Measurements from ENCODE around the gene ZSCAN2.

Gene ZSCAN2

DNA sequence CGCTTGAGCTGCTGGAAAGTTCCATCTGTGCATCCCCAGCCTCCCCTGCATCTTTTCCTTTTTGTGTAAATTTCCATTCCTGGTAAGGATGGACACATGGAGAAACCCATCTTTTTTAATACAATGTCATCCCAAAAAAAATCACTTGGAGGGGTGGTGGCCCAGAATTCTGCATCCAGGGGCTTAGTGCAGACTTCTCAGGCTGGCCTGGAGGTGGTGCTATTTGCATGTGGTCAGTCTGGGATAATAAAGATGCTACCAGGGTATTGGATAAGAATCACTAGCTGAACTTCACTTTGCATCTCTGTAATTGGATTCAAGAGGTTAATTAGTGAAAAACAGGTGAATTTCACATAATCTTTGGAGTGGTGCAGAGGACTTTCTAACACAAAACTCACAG, 1.8 kb upstream of the ZSCAN2 start:
- peak; percentile 67 for DNase-seq

DNA sequence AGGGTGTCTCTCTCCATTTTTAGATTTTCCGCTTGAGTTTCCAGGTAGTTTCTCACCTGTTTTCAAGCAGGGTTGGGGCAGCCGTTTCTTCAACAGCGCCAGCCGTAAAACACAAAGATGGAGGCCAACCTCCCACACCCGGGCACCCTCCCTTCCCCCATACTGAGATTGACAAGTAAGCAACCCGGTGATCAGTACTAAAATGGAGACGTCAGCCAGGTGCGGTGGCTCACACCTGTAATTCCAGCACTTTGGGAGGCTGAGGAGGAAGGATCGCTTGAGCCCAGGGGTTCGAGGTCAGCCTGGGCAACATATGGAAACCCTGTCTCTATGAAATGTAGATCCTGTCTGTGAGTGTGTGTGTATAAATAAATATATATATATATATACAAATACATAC, 903 bp upstream of the ZSCAN2 start:
- DNase-seq = no peak

DNA sequence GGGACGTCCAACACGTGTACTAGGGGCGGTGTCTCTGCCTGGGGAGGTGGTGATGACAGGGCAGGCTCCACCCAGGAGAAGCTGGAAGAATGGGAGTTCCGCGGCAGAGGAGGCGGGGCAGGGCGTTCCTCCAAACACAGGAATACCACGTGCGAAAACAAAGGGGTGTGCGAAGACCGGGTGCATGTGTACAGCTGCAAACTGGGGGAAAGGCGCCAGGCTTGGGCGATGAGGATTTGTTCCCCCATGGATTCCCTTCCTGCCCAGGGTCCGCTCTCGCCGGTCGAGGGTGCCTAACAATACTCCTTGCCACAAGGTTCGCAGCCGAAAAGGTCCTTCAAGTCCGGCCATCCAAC, 500 bp upstream of the ZSCAN2 start:
- DNase-seq = peak; percentile 85

DNA sequence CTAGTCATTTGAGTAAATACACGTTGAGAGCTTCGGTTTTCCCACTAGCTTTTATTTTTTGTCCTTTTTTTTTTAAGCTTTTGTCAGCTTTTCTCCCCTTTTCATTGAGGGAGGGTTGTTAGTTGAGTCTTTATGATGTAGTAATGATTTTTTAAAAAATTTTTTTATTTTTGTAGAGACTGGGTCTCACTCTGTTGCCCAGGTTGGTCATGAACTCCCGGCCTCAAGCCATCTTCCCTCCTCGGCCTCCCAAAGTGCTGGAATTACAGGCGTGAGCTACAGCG, 688 bp downstream of the ZSCAN2 start:
- no peak for DNase-seq

DNA sequence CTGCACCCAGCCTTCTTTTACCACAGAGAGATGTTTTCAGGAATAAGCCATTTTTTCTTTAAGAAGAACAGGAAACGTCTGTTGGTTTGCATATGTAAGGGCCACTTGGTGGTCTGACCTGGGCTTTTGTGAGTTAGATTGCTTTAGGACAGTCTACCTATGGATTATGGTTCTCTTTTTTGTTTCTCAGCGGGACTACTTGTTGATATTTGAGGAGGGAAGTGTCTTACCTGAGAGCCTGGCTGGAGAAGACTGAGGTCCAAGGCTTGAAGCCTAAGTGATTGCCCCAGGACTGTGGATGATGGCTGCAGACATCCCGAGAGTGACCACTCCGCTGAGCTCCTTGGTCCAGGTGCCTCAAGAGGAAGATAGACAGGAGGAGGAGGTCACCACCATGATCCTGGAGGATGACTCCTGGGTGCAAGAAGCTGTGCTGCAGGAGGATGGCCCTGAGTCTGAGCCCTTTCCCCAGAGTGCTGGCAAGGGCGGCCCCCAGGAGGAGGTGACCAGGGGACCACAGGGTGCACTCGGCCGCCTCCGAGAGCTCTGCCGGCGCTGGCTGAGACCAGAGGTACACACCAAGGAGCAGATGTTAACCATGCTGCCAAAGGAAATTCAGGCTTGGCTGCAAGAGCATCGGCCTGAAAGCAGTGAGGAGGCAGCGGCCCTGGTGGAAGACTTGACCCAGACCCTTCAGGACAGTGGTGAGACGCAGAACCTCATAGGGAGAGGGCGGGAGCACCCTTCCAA, 3.0 kb downstream of the ZSCAN2 start:
- DNase-seq = peak; percentile 48

DNA sequence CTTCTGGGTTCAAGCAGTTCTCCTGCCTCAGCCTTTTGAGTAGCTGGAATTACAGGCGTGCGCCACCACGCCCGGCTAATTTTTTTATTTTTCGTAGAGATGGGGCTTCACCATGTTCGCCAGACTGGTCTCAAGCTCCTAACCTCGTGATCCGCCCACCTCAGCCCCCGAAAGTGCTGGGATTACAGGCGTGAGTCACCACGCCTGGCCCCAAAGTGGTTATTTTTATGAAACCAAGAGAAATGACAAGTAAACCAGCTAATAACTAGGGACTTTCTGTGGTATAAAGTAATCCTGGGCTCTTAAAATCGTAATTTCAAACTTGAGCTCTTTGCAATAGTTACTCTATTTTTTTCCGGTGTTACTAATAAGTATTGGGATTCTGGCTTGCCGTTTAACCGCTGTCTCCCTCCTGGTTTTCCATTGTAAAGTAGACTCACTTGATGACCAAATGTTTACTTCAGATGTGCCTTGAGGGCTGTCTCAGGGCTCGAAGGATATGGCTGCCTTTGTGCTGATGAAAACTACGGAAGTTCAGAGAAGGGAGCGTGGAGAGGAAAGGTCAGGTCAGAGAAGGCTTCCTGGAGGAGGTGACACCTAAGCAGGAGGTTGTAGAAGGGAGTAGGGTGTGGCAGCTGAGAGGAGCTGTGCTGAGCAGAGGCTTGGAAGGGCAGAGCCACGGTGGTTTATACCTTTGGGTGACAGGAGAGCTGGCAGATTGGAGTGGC, 4.2 kb downstream of the ZSCAN2 start:
- peak; percentile 87 for DNase-seq

DNA sequence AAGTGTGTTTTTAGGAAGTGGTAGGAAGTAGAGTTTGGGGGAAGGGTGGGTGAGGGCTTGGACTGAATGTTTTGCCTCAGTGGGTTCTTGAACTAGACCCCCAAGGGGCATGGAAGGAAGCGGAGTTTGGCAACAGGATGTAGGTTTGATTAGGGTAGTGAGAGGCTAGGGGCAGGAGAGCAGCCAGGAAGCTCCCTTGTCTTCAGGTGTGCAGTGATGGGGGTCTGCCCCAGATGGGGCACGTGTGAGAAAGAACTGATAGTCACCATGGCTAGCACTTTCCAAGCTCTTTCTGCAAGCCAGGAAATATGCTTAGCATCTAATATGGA, 4.7 kb downstream of the ZSCAN2 start:
- peak; percentile 24 for DNase-seq

DNA sequence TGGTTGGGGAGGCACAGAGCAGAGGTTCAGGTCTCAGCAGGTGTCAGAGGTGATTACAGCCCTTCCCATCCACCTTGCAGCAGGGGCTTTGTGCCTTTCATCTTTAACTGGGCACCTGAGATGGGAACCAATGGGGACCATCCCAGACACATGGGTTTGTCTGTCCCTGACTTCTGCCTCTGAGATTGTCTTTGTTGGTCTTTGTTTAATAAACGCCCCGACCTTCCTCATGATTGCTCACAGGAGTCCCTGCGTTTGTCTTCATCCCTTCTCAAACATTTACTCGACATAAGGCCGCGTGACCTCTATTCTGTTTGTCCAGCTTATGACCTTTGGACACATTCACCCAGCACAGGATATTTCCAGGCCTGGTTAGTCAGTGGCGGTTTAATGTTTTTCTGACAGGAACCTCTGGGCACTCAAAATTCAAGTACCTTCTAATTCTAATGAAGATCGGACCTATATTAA, 5.9 kb downstream of the ZSCAN2 start:
- no peak for DNase-seq

DNA sequence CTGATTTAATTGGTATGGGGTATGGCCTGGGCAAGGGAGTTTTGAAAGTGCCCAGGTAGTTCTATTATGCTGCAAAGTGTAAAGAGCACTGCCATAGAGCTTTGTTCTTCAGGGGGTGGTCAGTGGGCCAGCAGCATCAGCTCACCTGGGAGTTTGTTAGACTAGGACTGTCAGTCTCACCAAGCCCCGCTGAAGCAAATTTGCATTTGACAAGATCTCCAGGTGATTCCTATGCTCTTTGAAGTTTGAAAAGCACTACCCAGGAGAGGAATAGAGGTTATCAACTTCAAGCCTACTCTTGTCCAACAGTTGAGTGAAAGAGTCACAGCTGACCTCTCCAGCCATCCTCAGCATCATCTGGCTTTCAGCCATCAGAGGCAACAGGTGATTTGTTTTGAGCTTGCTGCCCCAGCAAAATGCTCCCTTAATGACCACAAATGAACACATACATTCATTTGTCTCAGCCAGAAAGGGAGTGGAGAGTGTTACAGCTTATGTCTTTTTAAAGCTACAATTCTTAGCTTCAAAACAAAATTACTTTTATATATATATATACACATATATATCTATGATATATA, 8.0 kb downstream of the ZSCAN2 start:
- no peak for DNase-seq

DNA sequence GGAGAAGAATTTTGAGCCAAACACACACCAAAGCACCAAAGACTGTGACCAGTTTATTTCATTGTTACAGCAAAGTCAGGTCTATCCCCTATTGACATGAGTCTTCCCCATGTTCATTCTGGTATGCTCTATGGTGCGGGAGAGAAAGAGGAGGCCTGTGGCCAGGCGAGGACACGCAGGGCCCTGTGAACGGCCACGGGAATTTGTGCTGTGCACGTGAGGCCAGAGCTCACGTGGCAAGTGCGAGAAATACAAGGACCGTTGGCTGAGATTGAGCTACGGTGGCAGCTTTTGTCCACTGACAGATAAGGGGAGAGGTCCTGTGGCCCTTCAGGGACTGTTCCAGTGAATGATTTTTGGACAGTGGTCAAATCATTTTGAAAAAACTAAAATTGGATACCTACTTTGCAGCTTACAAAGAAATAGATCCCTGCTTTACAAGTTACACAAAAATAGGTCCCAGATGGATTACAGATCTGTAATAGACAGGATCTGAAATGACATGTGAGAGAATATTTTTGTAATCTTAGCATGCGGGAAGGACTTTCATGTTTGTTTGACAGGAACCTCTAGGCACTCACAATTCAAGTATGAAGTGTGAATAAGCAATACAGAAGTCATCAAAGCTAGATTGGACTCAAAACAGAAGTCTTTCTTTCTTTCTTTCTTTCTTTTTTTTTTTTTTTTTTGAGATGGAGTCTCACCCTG, 9.2 kb downstream of the ZSCAN2 start:
- peak; percentile 50 for DNase-seq

DNA sequence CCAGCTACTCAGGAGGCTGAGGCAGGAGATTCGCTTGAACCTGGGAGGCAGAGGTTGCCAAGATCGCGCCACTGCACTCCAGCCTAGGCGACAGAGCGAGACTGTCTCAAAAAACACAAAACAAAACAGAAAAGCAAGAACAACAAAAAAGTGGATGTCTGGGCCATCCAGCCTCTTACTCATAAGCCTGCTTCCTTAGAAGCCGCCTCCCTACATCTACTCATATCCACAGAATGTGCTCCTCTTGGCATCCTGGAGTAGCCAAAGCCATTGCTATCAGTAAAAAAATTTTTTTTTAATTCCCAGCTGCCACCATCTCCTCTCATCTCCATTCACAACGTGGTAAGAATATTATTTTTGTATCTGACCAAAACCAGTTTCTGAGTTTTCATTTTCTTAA, 10.8 kb downstream of the ZSCAN2 start:
- no peak for DNase-seq

DNA sequence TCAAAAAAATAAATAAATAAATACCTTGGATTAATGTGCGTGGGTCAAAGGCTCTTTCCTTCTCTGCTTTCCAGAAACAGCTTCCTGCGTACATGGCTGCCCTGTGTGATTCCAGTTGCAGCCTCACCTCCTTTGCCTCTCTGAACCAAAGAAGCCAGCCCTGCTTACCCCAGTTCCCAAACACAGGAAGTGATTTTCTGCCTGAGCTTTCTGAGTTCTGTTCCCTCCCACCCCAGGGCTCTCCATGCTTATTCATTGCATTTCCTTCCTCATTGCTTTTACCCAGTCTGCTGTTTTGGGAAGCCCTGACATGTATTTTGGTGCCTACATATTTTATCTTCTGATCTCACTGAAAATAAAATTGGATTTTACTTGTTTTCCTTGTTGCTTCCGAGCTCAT, 15.4 kb downstream of the ZSCAN2 start:
- DNase-seq = no peak

DNA sequence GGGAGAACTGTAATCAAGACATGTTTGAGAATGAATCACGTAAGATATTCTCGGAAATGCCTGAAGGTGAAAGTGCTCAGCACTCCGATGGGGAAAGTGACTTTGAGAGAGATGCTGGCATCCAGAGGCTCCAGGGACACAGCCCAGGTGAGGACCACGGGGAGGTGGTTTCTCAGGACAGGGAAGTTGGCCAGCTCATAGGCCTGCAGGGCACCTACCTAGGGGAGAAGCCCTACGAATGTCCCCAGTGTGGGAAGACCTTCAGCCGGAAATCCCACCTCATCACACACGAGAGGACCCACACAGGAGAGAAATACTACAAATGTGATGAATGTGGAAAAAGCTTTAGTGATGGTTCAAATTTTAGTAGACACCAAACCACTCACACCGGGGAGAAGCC, 19.8 kb downstream of the ZSCAN2 start:
- DNase-seq = peak; percentile 38

DNA sequence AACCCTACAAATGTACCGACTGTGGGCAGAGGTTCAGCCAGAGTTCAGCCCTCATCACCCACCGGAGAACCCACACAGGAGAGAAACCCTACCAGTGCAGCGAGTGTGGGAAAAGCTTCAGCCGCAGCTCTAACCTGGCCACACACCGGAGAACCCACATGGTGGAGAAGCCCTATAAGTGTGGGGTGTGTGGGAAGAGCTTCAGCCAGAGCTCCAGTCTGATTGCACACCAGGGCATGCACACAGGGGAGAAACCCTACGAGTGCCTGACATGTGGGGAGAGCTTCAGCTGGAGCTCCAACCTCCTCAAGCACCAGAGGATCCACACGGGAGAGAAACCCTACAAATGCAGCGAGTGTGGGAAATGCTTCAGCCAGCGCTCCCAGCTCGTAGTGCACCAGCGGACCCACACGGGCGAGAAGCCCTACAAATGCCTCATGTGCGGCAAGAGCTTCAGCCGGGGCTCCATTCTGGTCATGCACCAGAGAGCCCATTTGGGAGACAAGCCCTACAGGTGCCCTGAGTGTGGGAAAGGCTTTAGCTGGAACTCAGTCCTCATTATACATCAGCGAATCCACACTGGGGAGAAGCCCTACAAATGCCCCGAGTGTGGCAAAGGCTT, 20.7 kb downstream of the ZSCAN2 start:
- peak; percentile 60 for DNase-seq

DNA sequence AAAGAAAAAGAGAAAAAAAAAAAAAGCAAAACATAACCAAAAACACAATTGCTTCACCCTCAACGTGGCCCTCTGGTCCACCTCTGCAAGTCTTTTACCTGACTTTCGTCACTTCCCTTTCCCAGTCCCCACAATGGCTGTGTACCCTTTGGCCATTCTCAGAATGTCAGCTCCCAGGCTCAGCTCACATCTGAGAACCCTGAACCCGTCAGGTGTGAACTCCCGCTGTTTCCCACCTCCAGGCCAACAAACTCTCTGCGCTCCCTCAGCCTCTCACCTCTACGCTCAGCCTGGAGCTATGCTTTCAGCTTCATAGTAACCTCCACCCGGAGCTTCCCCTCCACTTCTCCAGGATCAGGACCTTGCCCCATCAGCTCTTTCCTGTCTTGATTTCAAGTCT, 23.6 kb downstream of the ZSCAN2 start:
- no peak for DNase-seq

DNA sequence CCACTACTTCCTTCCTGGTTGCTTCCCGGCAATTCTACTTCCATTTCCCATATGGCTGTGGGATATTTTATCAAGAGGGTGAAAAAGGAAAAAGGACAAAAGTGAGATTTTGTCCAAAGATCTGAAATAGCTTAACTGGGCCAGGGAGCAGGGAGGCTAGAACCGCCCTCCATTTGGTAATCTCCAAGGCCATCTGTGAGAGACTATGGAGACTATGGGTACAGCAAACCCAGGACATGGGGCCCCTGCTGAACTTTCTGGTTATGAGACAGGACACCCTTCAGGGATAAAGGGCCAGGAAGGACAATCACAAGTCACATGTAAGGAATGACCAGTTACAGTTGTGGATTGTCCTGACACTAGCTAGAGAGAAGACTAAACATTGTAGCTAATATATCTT, 24.3 kb downstream of the ZSCAN2 start:
- no peak for DNase-seq

DNA sequence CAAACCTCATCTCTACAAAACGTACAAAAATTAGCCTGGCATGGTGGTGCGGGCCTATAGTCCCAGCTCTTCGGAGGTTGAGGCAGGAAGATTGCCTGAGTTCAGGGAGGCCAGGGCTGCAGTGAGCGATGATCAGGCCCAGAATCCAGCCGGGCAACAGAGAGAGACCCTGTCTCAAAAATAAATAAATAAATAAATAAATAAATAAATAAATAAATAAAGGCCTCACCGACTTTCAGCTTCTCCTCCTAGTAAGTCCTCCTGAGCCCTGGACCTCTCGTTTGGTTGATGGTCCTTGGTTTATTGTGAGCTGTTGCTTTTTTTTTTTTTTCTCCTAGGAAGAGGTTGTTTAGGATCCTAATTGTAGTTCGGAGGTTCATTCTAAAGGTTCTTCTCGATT, 28.2 kb downstream of the ZSCAN2 start:
- DNase-seq = no peak

DNA sequence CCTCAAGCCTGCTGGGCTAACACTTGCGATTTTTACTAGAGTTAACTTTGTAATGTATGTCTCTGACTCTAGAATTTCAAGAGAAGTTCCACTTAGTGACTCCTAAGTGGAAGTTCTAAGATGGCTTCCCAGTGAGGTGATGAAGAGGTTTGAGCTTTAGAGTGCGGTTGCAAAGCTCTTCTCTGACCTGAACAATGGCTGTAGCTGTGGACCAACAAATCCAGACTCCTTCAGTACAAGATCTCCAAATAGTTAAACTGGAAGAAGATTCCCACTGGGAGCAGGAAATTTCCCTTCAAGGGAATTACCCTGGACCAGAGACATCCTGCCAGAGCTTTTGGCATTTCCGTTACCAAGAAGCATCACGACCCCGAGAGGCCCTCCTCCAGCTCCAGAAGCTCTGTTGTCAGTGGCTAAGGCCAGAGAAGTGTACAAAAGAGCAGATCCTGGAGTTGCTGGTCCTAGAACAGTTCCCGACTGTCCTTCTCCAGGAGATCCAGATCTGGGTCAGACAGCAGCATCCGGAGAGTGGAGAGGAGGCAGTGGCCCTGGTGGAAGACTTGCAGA, 31.0 kb downstream of the ZSCAN2 start:
- no peak for DNase-seq

DNA sequence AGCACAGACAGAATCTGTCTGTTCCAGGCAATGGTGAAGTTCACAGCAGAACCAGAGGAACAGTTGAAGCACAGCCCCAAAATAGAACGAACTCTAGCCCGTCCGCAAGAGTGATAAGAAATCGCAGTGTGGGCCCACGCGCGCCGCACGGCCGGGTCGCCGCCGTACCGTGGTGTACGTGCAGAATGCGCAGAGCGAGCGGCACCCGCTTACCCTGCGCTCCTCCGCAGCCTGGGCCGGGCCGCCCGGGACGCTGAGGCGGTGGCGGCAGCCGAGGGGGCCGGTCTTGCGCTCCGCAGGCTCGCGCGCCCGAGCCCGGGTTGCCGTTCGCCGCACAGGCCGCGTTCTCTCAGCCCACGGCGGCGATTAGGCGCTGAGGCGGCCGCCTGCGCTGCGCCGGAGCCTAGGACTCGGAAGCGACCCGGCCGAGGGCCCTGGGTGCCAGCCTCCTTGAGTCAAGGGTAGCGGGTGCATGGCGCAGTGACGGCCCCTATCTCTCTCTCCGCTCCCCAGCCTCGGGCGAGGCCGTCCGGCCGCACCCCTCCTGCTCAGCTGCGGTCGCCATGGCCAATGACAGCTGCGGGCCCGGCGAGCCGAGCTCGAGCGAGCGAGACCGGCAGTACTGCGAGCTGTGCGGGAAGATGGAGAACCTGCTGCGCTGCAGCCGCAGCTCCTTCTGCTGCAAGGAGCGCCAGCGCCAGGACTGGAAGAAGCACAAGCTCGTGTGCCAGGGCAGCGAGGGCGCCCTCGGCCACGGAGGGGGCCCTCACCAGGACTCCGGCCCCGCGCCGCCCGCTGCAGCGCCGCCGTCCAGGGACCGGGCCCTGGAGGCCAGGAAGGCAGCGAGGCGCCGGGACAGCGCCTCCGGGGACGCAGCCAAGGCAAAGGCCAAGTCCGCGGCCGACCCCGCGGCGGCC, 32.8 kb downstream of the ZSCAN2 start:
- DNase-seq = peak; percentile 89

DNA sequence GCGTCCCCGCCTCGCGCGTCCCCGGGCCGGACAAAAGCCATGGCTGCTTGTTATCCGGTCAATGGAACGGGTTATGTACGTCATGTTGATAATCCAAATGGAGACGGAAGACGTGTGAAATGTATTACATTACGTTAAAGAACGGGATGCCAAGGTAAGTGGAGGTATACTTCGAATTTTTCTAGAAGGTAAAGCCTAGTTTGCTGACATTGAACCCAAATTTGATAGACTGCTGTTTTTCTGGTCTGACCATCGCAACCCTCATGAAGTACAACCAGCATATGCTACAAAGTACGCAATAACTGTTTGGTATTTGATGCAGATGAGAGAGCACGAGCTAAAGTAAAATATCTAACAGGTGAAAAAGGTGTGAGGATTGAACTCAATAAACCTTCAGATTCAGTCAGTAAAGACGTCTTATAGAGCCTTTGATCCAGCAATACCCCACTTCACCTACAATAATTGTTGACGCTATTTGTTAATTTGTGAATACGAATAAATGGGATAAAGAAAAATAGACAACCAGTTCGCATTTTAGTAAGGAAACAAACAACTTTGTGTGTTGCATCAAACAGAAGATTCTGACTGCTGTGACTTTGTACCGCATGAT, 33.5 kb downstream of the ZSCAN2 start:
- DNase-seq = no peak

DNA sequence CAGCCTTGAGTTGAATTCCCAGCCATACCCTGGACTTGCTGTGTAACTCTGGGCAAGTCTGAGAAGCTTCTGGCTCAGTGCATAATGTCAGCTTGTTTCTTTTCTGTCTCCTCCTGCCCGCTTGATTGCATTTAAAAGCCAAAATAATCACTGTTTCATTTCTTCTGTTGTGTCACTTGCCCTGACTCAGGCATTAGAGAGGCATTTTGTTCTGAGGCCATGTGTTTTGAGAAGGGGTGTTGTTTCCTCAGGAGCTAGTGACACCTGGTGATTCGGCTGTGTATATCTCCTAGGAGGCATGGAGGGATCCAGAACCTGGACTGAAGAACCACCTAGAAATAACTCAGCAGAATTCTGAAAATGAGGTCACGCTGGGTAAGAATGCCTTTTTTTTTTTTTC, 37.3 kb downstream of the ZSCAN2 start:
- DNase-seq = no peak

DNA sequence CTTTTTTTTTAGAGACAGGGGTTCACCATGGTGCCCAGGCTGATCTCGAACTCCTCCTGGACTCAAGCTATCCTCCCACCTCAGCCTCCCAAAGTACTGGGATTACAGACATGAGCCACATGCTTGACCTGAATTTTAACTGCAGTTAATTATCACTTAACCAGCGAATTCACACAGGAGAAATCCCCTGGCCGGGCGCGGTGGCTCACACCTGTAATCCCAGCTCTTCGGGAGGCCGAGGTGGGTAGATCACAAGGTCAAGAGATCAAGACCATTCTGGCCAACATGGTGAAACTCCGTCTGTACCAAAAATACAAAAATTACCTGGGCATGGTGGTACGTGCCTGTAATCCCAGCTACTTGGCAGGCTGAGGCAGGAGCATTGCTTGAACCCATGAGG, 41.1 kb downstream of the ZSCAN2 start:
- DNase-seq = peak; percentile 53

All from activated effector memory CD4-positive, alpha-beta T cell treated with anti-CD3 and anti-CD28 coated beads, Interleukin-2, amount 50 U/mL, for 16 hours (primary cell).